Epithelial cell of proximal tubule (primary cell): ENCODE data around the gene PFKP. TPM values are rescaled to one million over a fixed set of nuclear protein-coding genes. Genes with fewer than 3 reads are reported as not detected.
A peak's percentile ranks its signal among the peaks of the same experiment; 100 is the strongest.
"Not testable (repeated sequence)": the region's sequence is repeated elsewhere in the genome, so short reads cannot be mapped to it uniquely, and the experiment has no call there.

Experiments
- DNase-seq: peaks from one replicate; pipeline ENCODE4 v3.0.0-alpha.2; 2011; ENCODE audit warnings: low read depth
- H3K4me3 ChIP-seq: 2 replicates; pipeline ENCODE4 v1.5.1; 2011; ENCODE audit warnings: low read depth, mild to moderate bottlenecking, low read length
- total RNA-seq: library from RNA; depleted of rRNA; stranded (reverse); fragments of >200 nt; gene quantifications from 2 replicates; pipeline ENCODE4 v1.2.3, GENCODE V29; 2015
- TF ChIP-seq, protein P1 (sequence below): conservative IDR thresholded peaks from 2 replicates; pipeline ENCODE4 v1.5.1; 2012; ENCODE audit warnings: low read depth, mild to moderate bottlenecking, low read length

PFKP gene
- total RNA-seq, 1 donor from 2014 or later = 402 TPM

DNA sequence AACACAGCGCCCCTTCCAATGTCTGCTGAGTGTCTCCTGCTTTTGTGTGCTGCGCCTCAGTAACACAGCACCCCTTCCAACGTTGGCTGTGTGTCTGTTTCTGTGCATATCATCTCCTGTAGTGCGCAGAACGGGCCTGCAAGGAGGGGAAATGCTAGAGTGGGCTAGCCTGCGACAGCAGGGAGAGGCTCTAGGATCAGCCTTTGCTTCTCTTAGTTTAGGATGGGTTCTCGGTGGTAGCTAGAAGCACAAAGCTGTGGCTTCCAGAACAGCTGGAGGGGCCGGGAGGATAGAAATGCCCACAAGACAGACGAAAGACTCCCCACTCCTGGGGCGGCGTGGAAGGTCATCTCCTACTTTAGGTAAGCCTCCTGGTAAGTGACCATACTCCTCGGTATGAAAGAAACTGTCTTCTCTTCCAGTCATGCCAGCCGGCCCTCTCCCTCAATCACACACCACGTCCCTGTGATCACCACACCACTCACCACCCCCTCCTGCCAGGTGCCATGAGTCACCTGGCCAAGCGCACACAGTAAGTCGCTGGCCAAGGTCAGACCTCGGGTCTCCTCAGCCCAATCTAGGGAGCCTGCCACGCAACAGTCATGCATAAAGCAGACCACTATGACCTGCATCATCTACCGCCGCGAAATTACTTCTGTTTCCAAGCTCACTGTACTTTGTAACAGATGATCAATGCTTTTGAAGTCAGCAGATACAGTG, 100.4 kb downstream of the PFKP start:
- DNase-seq = no peak
- TF ChIP-seq, protein P1, sequence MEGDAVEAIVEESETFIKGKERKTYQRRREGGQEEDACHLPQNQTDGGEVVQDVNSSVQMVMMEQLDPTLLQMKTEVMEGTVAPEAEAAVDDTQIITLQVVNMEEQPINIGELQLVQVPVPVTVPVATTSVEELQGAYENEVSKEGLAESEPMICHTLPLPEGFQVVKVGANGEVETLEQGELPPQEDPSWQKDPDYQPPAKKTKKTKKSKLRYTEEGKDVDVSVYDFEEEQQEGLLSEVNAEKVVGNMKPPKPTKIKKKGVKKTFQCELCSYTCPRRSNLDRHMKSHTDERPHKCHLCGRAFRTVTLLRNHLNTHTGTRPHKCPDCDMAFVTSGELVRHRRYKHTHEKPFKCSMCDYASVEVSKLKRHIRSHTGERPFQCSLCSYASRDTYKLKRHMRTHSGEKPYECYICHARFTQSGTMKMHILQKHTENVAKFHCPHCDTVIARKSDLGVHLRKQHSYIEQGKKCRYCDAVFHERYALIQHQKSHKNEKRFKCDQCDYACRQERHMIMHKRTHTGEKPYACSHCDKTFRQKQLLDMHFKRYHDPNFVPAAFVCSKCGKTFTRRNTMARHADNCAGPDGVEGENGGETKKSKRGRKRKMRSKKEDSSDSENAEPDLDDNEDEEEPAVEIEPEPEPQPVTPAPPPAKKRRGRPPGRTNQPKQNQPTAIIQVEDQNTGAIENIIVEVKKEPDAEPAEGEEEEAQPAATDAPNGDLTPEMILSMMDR = no peak
- no peak overlapping the region for H3K4me3 ChIP-seq

GRCh38 chr10:3169271-3169670, 101.9 kb downstream of the PFKP start:
- TF ChIP-seq, protein P1 = no peak
- DNase-seq = no peak
- H3K4me3 ChIP-seq = no peak overlapping the region

DNA sequence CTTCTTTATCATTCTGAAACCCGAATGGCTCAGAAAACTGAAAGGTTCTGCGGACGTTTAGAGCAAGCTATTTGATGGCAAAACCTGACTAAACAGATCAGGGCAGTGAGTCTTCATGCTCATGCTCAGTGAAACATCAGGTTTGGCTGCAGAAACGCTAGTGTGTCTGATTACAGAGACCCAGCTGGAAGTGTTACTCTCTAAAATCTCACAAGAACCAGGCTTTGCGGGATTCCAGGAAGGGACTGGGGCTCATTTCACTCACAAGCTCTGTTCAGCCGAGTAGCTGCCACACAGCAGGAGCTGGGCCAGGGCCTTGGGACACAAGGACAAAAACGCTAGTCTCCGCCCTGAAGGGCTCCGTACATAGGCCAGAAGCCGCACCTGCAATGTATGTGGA, 102.3 kb downstream of the PFKP start:
- TF ChIP-seq, protein P1 = no peak

DNA sequence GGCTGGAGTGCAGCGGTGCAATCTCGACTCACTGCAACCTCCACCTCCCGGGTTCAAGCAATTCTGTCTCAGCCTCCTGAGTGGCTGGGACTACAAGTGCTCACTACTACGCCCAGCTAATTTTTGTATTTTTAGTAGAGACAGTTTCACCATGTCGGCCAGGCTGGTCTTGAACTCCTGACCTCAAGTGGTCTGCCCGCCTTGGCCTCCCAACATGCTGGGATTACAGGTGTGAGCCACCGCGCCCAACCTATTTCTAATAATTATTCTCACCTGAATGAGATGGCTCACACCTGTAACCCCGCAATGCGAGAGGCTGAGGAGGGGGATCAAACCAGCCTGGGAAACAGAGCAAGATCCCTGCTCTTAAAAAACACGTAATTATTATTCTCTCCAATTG, 104.1 kb downstream of the PFKP start:
- DNase-seq = not testable (repeated sequence)
- peak overlapping the region; percentile 99 for H3K4me3 ChIP-seq

More for the DNA sequence above, 102.3 kb downstream of the PFKP start:
- no peak overlapping the region for H3K4me3 ChIP-seq
- DNase-seq = no peak

GRCh38 chr10:3172081-3172445, 104.7 kb downstream of the PFKP start:
- H3K4me3 ChIP-seq = peak overlapping the region; percentile 99
- TF ChIP-seq, protein P1 = no peak
- peak; percentile 33 for DNase-seq

DNA sequence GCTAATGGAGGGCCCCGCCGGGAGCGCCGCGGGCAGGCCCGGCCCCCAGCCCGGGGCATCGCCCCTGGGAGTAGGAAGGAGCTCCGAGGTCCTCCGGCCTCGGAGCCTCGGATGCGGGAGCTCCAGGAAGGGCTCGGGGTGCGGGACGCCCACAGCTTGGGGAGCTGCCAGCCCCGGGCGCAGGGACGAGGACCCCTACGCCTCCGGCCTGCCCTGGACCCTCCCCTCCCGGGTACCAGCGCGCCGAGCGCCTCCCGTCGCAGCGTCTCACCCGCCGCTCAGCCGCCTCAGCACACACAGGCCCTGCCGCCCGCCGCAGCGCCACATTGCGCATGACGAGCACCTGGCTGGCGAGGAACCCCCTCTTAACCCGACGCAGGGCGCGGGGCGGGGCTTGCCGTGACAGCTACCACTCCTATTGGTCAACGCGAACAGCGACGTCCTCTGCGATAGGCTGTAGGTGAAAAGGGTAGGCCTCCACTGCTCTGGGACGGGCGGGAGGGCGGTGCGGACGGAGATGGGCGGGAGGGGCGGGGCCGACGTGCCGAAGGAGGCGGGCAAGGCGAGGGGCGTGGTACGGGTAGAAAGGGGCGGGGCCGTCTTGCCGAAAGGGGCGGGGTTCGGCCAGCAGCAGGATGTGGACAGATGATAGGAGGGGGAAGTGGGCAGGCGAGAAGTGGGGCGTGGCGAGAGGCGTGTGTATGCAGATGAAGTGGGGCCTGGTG, 105.3 kb downstream of the PFKP start, which contains the start of gene PITRM1:
Gene PITRM1, minus strand, starts transcription at position 337 of the 725 bp plus-strand sequence. Its CDS starts 10 bp downstream, at position 327.
- peak within 1 kb of the TSS; percentile 99 for H3K4me3 ChIP-seq
- TF ChIP-seq, protein P1 = no peak
- peak; percentile 80 for DNase-seq

- no peak for DNase-seq
- TF ChIP-seq, protein P1 = no peak
- H3K4me3 ChIP-seq = peak overlapping the region; percentile 56
Measured at GRCh38 chr10:3173171-3173878, 106.0 kb downstream of the PFKP start.
